Measurements from ENCODE around the gene MRGPRF. TPM values are rescaled to one million over a fixed set of nuclear protein-coding genes. Genes with fewer than 3 reads are reported as not detected.

The MRGPRF gene
- total RNA-seq, 1 experiment from 2014 or later, result 0.35 TPM

DNA sequence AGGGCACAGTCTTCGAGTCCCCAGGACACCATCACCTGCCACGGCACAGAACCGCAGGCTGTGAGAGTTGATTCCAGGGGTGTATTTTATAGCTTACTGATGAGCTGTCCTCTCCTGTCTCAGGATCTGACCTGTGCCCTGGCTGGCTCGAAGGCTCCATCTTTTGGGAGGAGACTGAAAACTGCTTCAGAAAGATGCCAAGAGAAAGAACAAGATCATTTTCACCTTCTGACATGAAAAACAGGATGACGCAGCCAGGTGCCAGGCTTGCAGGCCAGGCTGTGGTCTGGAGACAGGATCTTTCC is 34.5 kb downstream of the MRGPRF start:
- intact Hi-C loops (cut with micrococcal nuclease; ENCODE audit: unreplicated experiment), result no loop called here
- Histone ChIP-seq H3K36me3 (ENCODE audit: low read depth) (no peaks in the 10 kb centered on the region), H3K9me3 (ENCODE audit: insufficient read depth, low read depth) (no peaks in the 10 kb centered on the region; the same call in 1 of the 2 replicates), H3K4me1 (replicated peaks; ENCODE audit: insufficient read depth) (no peaks in the 10 kb centered on the region), H3K27ac (no peak overlapping the region), H3K27me3 (ENCODE audit: insufficient read depth, low read depth) (peaks cover 5% of the 10 kb centered on the region; the same call in 1 of the 2 replicates), H3K79me2 (ENCODE audit: low read depth) (no peaks in the 10 kb centered on the region), H3K4me3 (no peak overlapping the region), H4K20me1 (ENCODE audit: insufficient read depth) (0 out of 2 replicates have a peak, but pooled peaks cover 4% of the 10 kb centered on the region), H3K4me2 (no peak overlapping the region), H3F3A (ENCODE audit: insufficient read depth, low read depth) (no peaks in the 10 kb centered on the region), H2AFZ (no peak overlapping the region), H3K9me2 (ENCODE audit: insufficient read depth) (no peaks in the 10 kb centered on the region)
- no peak for DNase-seq
- no TSS peak for BruUV-seq (replicated peaks)
- ChIA-PET CTCF (no interaction called here), POLR2A (ENCODE audit: unreplicated experiment) (no interaction called here)
- TF ChIP-seq, protein P1, sequence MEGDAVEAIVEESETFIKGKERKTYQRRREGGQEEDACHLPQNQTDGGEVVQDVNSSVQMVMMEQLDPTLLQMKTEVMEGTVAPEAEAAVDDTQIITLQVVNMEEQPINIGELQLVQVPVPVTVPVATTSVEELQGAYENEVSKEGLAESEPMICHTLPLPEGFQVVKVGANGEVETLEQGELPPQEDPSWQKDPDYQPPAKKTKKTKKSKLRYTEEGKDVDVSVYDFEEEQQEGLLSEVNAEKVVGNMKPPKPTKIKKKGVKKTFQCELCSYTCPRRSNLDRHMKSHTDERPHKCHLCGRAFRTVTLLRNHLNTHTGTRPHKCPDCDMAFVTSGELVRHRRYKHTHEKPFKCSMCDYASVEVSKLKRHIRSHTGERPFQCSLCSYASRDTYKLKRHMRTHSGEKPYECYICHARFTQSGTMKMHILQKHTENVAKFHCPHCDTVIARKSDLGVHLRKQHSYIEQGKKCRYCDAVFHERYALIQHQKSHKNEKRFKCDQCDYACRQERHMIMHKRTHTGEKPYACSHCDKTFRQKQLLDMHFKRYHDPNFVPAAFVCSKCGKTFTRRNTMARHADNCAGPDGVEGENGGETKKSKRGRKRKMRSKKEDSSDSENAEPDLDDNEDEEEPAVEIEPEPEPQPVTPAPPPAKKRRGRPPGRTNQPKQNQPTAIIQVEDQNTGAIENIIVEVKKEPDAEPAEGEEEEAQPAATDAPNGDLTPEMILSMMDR (conservative IDR thresholded peaks at IDR 0.05), result no peak
- TF ChIP-seq EZH2 (IDR thresholded peaks at IDR 0.05; ENCODE audit: low read depth), result no peak

GRCh38 chr11:68977781-68978625 is 35.0 kb downstream of the MRGPRF start:
- intact Hi-C loops (cut with micrococcal nuclease; ENCODE audit: unreplicated experiment), result no loop called here
- POLR2A ChIA-PET (ENCODE audit: unreplicated experiment), result no interaction called here
- H3K36me3 ChIP-seq (ENCODE audit: low read depth), result no peaks in the 10 kb centered on the region
- H3K4me2 ChIP-seq, result no peak overlapping the region
- CTCF ChIA-PET, result interaction anchor here (0.9 kb wide), 1 partner anchor 109 kb away, joined by 3 read pairs; no protein-coding TSS in a partner anchor
- H3K27ac ChIP-seq, result no peak overlapping the region
- no TSS peak for BruUV-seq (replicated peaks)
- DNase-seq, result no peak
- H3F3A ChIP-seq (ENCODE audit: insufficient read depth, low read depth), result no peaks in the 10 kb centered on the region
- TF ChIP-seq, protein P1 (conservative IDR thresholded peaks at IDR 0.05), result no peak
- TF ChIP-seq EZH2 (IDR thresholded peaks at IDR 0.05; ENCODE audit: low read depth), result no peak
- H3K27me3 ChIP-seq (ENCODE audit: insufficient read depth, low read depth), result peaks cover 4% of the 10 kb centered on the region; the same call in 1 of the 2 replicates
- H4K20me1 ChIP-seq (ENCODE audit: insufficient read depth), result 0 out of 2 replicates have a peak, but pooled peaks cover 4% of the 10 kb centered on the region
- H3K9me3 ChIP-seq (ENCODE audit: insufficient read depth, low read depth), result no peaks in the 10 kb centered on the region; the same call in 1 of the 2 replicates
- no peak overlapping the region for H3K4me3 ChIP-seq
- no peak overlapping the region for H2AFZ ChIP-seq
- no peaks in the 10 kb centered on the region for H3K4me1 ChIP-seq (replicated peaks; ENCODE audit: insufficient read depth)
- H3K9me2 ChIP-seq (ENCODE audit: insufficient read depth), result no peaks in the 10 kb centered on the region
- H3K79me2 ChIP-seq (ENCODE audit: low read depth), result no peaks in the 10 kb centered on the region

- H3K4me1 ChIP-seq (replicated peaks; ENCODE audit: insufficient read depth), result no peaks in the 10 kb centered on the region
- H3K9me3 ChIP-seq (ENCODE audit: insufficient read depth, low read depth), result no peaks in the 10 kb centered on the region; the same call in 1 of the 2 replicates
- H3K27ac ChIP-seq, result no peak overlapping the region
- peaks cover 10% of the 10 kb centered on the region; the same call in 1 of the 2 replicates for H3K27me3 ChIP-seq (ENCODE audit: insufficient read depth, low read depth)
- H2AFZ ChIP-seq, result no peak overlapping the region
- no peak for TF ChIP-seq EZH2 (IDR thresholded peaks at IDR 0.05; ENCODE audit: low read depth)
- TF ChIP-seq, protein P1 (conservative IDR thresholded peaks at IDR 0.05), result no peak
- H3K9me2 ChIP-seq (ENCODE audit: insufficient read depth), result no peaks in the 10 kb centered on the region
- no peaks in the 10 kb centered on the region for H3K79me2 ChIP-seq (ENCODE audit: low read depth)
- CTCF ChIA-PET, result no interaction called here
- no peaks in the 10 kb centered on the region for H3K36me3 ChIP-seq (ENCODE audit: low read depth)
- POLR2A ChIA-PET (ENCODE audit: unreplicated experiment), result interaction anchor here (0.6 kb wide), 1 partner anchor 126 kb away, joined by 4 read pairs; no protein-coding TSS in a partner anchor
- no peak overlapping the region for H3K4me3 ChIP-seq
- no TSS peak for BruUV-seq (replicated peaks)
- no peaks in the 10 kb centered on the region for H3F3A ChIP-seq (ENCODE audit: insufficient read depth, low read depth)
- intact Hi-C loops (cut with micrococcal nuclease; ENCODE audit: unreplicated experiment), result no loop called here
- DNase-seq, result no peak
- no peak overlapping the region for H3K4me2 ChIP-seq
- 0 out of 2 replicates have a peak, but pooled peaks cover 4% of the 10 kb centered on the region for H4K20me1 ChIP-seq (ENCODE audit: insufficient read depth)
Observed at GRCh38 chr11:68976563-68976962, 36.5 kb downstream of the MRGPRF start.

Data from PC-9 (cell line).